Germinal center (tissue), 1 donor: ENCODE data around the gene PBOV1.
"Not testable (repeated sequence)": the region's sequence is repeated elsewhere in the genome, so short reads cannot be mapped to it uniquely, and the experiment has no call there.

Experiments used
- DNase-seq: peaks from one replicate; pipeline ENCODE4 v3.0.0; 2012; ENCODE audit warnings: mixed read lengths, low spot score

The PBOV1 gene

GRCh38 chr6:138238368-138238767, 20.1 kb upstream of the PBOV1 start:
- no peak for DNase-seq

- DNase-seq: no peak
These were observed 19.2 kb upstream of the PBOV1 start for GRCh38 chr6:138237463-138237862.

- no peak for DNase-seq
These were observed 17.4 kb upstream of the PBOV1 start for GRCh38 chr6:138235693-138236092.

- no peak for DNase-seq
These were observed 16.9 kb upstream of the PBOV1 start for GRCh38 chr6:138235205-138235604.

- no peak for DNase-seq
These were observed 16.1 kb upstream of the PBOV1 start for GRCh38 chr6:138234363-138234762.

GRCh38 chr6:138231381-138231886, 13.1 kb upstream of the PBOV1 start:
- no peak for DNase-seq

GRCh38 chr6:138230759-138231380, 12.6 kb upstream of the PBOV1 start:
- DNase-seq: no peak

GRCh38 chr6:138230221-138230620, 11.9 kb upstream of the PBOV1 start:
- DNase-seq: no peak

GRCh38 chr6:138229663-138230179, 11.4 kb upstream of the PBOV1 start:
- DNase-seq: no peak

GRCh38 chr6:138229072-138229471, 10.8 kb upstream of the PBOV1 start:
- no peak for DNase-seq

GRCh38 chr6:138227316-138227781, 9.1 kb upstream of the PBOV1 start:
- DNase-seq: no peak

- no peak for DNase-seq
These were observed 8.5 kb upstream of the PBOV1 start for GRCh38 chr6:138226700-138227315.

- no peak for DNase-seq
These were observed 7.7 kb upstream of the PBOV1 start for GRCh38 chr6:138225953-138226352.

- no peak for DNase-seq
These were observed 4.7 kb upstream of the PBOV1 start for GRCh38 chr6:138222901-138223546.

- no peak for DNase-seq
These were observed 1.6 kb upstream of the PBOV1 start for GRCh38 chr6:138219901-138220300.

GRCh38 chr6:138219398-138219797, 1.1 kb upstream of the PBOV1 start:
- no peak for DNase-seq

GRCh38 chr6:138215093-138215782, 3.1 kb downstream of the PBOV1 start:
- no peak for DNase-seq

- DNase-seq: not testable (repeated sequence)
These were observed 5.8 kb downstream of the PBOV1 start for GRCh38 chr6:138212530-138212929.

GRCh38 chr6:138211601-138212000, 6.7 kb downstream of the PBOV1 start:
- no peak for DNase-seq

GRCh38 chr6:138211048-138211581, 7.2 kb downstream of the PBOV1 start:
- DNase-seq: no peak

- DNase-seq: no peak
These were observed 11.4 kb downstream of the PBOV1 start for GRCh38 chr6:138206862-138207261.

- DNase-seq: no peak
These were observed 12.7 kb downstream of the PBOV1 start for GRCh38 chr6:138205437-138206094.
